ENCODE data around the gene ABHD16A. TPM values are rescaled to one million over a fixed set of nuclear protein-coding genes. Genes with fewer than 3 reads are reported as not detected.

ABHD16A gene
- total RNA-seq, 1 experiment from 2014 or later = 89.9 TPM

- no peak for TF ChIP-seq CTCF (IDR thresholded peaks at IDR 0.05; ENCODE audit: unreplicated experiment)
- no peak overlapping the region for H3K4me3 Mint-ChIP-seq (ENCODE audit: low read depth, unreplicated experiment)
- CTCF ChIA-PET = interaction anchor here (1.0 kb wide), 1 partner anchor 10 kb away, joined by 5 read pairs; the partner anchor contains the start of gene MSH5
- H3K36me3 Mint-ChIP-seq (ENCODE audit: insufficient read depth, unreplicated experiment) = peaks cover 49% of the 10 kb centered on the region
- BruUV-seq (replicated peaks) = no TSS peak
- H3K4me1 Mint-ChIP-seq (ENCODE audit: low read depth, unreplicated experiment) = no peaks in the 10 kb centered on the region
- no peak for DNase-seq
- no peak overlapping the region for H3K27ac Mint-ChIP-seq (ENCODE audit: unreplicated experiment)
- H3K27me3 Mint-ChIP-seq (ENCODE audit: unreplicated experiment) = no peaks in the 10 kb centered on the region
- intact Hi-C loops (cut with micrococcal nuclease; ENCODE audit: unreplicated experiment) = no loop called here
- no peaks in the 10 kb centered on the region for H3K9me3 Mint-ChIP-seq (ENCODE audit: low read depth, unreplicated experiment)
Measured at GRCh38 chr6:31749301-31750036, 46.3 kb upstream of the ABHD16A start.

- peaks cover 81% of the 10 kb centered on the region for H3K36me3 Mint-ChIP-seq (ENCODE audit: insufficient read depth, unreplicated experiment)
- peaks cover 22% of the 10 kb centered on the region for H3K4me1 Mint-ChIP-seq (ENCODE audit: low read depth, unreplicated experiment)
- no peak for TF ChIP-seq CTCF (IDR thresholded peaks at IDR 0.05; ENCODE audit: unreplicated experiment)
- DNase-seq = no peak
- no peaks in the 10 kb centered on the region for H3K27me3 Mint-ChIP-seq (ENCODE audit: unreplicated experiment)
- no TSS peak for BruUV-seq (replicated peaks)
- intact Hi-C loops (cut with micrococcal nuclease; ENCODE audit: unreplicated experiment) = no loop called here
- H3K4me3 Mint-ChIP-seq (ENCODE audit: low read depth, unreplicated experiment) = no peak overlapping the region
- H3K27ac Mint-ChIP-seq (ENCODE audit: unreplicated experiment) = no peak overlapping the region
- CTCF ChIA-PET = no interaction called here
- no peaks in the 10 kb centered on the region for H3K9me3 Mint-ChIP-seq (ENCODE audit: low read depth, unreplicated experiment)
Measured at GRCh38 chr6:31744422-31744821, 41.3 kb upstream of the ABHD16A start.

GRCh38 chr6:31742894-31743293 lies 39.8 kb upstream of the ABHD16A start:
- no TSS peak for BruUV-seq (replicated peaks)
- H3K27ac Mint-ChIP-seq (ENCODE audit: unreplicated experiment) = no peak overlapping the region
- no peak for TF ChIP-seq CTCF (IDR thresholded peaks at IDR 0.05; ENCODE audit: unreplicated experiment)
- DNase-seq = no peak
- peaks cover 85% of the 10 kb centered on the region for H3K36me3 Mint-ChIP-seq (ENCODE audit: insufficient read depth, unreplicated experiment)
- no peaks in the 10 kb centered on the region for H3K9me3 Mint-ChIP-seq (ENCODE audit: low read depth, unreplicated experiment)
- CTCF ChIA-PET = interaction anchor here (0.7 kb wide), 1 partner anchor 155 kb away, joined by 3 read pairs; no protein-coding TSS in a partner anchor
- no peaks in the 10 kb centered on the region for H3K27me3 Mint-ChIP-seq (ENCODE audit: unreplicated experiment)
- intact Hi-C loops (cut with micrococcal nuclease; ENCODE audit: unreplicated experiment) = no loop called here
- no peak overlapping the region for H3K4me3 Mint-ChIP-seq (ENCODE audit: low read depth, unreplicated experiment)
- H3K4me1 Mint-ChIP-seq (ENCODE audit: low read depth, unreplicated experiment) = peaks cover 38% of the 10 kb centered on the region

- DNase-seq = no peak
- Mint-ChIP-seq H3K27me3 (ENCODE audit: unreplicated experiment) (no peaks in the 10 kb centered on the region), H3K9me3 (ENCODE audit: low read depth, unreplicated experiment) (no peaks in the 10 kb centered on the region), H3K4me3 (ENCODE audit: low read depth, unreplicated experiment) (peak overlapping the region; percentile 98), H3K36me3 (ENCODE audit: insufficient read depth, unreplicated experiment) (peaks cover 89% of the 10 kb centered on the region), H3K4me1 (ENCODE audit: low read depth, unreplicated experiment) (peaks cover 49% of the 10 kb centered on the region), H3K27ac (ENCODE audit: unreplicated experiment) (peak overlapping the region; percentile 94)
- TF ChIP-seq CTCF (IDR thresholded peaks at IDR 0.05; ENCODE audit: unreplicated experiment) = no peak
- intact Hi-C loops (cut with micrococcal nuclease; ENCODE audit: unreplicated experiment) = no loop called here
- BruUV-seq (replicated peaks) = no TSS peak
- CTCF ChIA-PET = interaction anchor here (4.8 kb wide), 1 partner anchor 28 kb away, joined by 40 read pairs; no protein-coding TSS in a partner anchor
Measured at GRCh38 chr6:31741815-31742214, 38.7 kb upstream of the ABHD16A start.
